ENCODE measurements around the gene PEDS1.

The PEDS1 gene

DNA sequence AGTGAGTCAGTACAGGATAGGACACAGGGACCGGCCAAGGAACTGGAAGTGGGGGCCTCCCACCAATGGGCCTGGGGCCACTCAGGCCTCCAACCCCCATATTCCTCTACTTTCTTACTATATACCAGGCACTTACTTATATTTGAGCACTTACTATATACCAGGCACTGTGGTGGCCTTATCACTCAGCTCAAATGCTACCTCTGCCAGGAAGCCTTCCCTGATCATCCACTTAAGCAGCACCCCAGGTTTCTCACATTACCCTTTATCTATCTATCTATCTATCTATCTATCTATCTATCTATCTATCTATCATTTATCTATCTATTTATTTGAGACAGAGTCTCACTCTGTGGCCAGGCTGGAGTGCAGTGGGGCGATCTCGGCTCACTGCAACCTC lies 28.2 kb downstream of the PEDS1 start:
- peaks cover 0 to 72% of the 10 kb centered on the region in 2 experiments; a peak in 2 of 3 replicates for H3K36me3 ChIP-seq (ENCODE audit: control insufficient read depth in 2 of 2, insufficient read depth in 1 of 2, low read length in 2 of 2)
- H3K9me3 ChIP-seq (ENCODE audit: control insufficient read depth, insufficient read depth, low read depth, low read length): no peaks in the 10 kb centered on the region
- no peak overlapping the region for H3K4me3 ChIP-seq (ENCODE audit: low read depth, low read length)
- ChIA-PET POLR2A (interaction anchor here (1.5 kb wide), 1 partner anchor 10 kb away, joined by 3 read pairs; no protein-coding TSS in a partner anchor), CTCF (interaction anchor here (0.6 kb wide), 1 partner anchor 825 kb away, joined by 3 read pairs; no protein-coding TSS in a partner anchor)
- H3K27ac ChIP-seq (ENCODE audit: extremely low read depth, low read depth, low read length): no peak overlapping the region
- TF ChIP-seq ZNF701 (tag by site-specific recombination; IDR thresholded peaks at IDR 0.05) (no peak), ZNF416 (tag by site-specific recombination; IDR thresholded peaks at IDR 0.05) (no peak), ZNF629 (tag by site-specific recombination; IDR thresholded peaks at IDR 0.05) (no peak), BCL11B (tag by site-specific recombination; IDR thresholded peaks at IDR 0.05; ENCODE audit: low read depth) (no peak), ZNF76 (tag by site-specific recombination; IDR thresholded peaks at IDR 0.05; ENCODE audit: borderline replicate concordance, low read depth) (no peak), GLIS1 (tag by site-specific recombination; IDR thresholded peaks at IDR 0.05) (no peak), ZNF114 (tag by site-specific recombination; IDR thresholded peaks at IDR 0.05) (no peak), KLF9 (tag by site-specific recombination; IDR thresholded peaks at IDR 0.05; ENCODE audit: low read depth) (no peak), ZNF394 (tag by site-specific recombination; IDR thresholded peaks at IDR 0.05; ENCODE audit: borderline replicate concordance) (no peak), ZNF398 (tag by site-specific recombination; IDR thresholded peaks at IDR 0.05) (no peak), ZNF488 (tag by site-specific recombination; IDR thresholded peaks at IDR 0.05) (no peak), ZNF354C (tag by site-specific recombination; IDR thresholded peaks at IDR 0.05; ENCODE audit: borderline replicate concordance, low read depth) (no peak), ZXDB (tag by site-specific recombination; IDR thresholded peaks at IDR 0.05) (no peak), ZNF112 (tag by site-specific recombination; IDR thresholded peaks at IDR 0.05) (no peak)
- TF ChIP-seq, protein P1, sequence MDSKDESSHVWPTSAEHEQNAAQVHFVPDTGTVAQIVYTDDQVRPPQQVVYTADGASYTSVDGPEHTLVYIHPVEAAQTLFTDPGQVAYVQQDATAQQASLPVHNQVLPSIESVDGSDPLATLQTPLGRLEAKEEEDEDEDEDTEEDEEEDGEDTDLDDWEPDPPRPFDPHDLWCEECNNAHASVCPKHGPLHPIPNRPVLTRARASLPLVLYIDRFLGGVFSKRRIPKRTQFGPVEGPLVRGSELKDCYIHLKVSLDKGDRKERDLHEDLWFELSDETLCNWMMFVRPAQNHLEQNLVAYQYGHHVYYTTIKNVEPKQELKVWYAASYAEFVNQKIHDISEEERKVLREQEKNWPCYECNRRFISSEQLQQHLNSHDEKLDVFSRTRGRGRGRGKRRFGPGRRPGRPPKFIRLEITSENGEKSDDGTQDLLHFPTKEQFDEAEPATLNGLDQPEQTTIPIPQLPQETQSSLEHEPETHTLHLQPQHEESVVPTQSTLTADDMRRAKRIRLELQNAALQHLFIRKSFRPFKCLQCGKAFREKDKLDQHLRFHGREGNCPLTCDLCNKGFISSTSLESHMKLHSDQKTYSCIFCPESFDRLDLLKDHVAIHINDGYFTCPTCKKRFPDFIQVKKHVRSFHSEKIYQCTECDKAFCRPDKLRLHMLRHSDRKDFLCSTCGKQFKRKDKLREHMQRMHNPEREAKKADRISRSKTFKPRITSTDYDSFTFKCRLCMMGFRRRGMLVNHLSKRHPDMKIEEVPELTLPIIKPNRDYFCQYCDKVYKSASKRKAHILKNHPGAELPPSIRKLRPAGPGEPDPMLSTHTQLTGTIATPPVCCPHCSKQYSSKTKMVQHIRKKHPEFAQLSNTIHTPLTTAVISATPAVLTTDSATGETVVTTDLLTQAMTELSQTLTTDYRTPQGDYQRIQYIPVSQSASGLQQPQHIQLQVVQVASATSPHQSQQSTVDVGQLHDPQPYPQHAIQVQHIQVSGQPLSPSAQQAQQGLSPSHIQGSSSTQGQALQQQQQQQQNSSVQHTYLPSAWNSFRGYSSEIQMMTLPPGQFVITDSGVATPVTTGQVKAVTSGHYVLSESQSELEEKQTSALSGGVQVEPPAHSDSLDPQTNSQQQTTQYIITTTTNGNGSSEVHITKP (tag by site-specific recombination; IDR thresholded peaks at IDR 0.05): no peak
- TF ChIP-seq, protein P2, sequence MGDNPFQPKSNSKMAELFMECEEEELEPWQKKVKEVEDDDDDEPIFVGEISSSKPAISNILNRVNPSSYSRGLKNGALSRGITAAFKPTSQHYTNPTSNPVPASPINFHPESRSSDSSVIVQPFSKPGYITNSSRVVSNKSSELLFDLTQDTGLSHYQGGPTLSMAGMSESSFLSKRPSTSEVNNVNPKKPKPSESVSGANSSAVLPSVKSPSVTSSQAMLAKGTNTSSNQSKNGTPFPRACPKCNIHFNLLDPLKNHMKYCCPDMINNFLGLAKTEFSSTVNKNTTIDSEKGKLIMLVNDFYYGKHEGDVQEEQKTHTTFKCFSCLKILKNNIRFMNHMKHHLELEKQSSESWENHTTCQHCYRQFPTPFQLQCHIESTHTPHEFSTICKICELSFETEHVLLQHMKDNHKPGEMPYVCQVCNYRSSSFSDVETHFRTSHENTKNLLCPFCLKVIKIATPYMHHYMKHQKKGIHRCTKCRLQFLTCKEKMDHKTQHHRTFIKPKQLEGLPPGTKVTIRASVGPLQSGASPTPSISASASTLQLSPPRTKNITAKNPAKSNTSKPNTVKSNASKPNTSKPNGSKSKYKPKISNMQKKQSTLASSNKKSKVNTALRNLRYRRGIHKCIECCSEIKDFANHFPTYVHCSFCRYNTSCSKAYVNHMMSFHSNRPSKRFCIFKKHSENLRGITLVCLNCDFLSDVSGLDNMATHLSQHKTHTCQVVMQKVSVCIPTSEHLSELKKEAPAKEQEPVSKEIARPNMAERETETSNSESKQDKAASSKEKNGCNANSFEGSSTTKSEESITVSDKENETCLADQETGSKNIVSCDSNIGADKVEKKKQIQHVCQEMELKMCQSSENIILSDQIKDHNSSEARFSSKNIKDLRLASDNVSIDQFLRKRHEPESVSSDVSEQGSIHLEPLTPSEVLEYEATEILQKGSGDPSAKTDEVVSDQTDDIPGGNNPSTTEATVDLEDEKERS (tag by site-specific recombination; IDR thresholded peaks at IDR 0.05): no peak
- no peaks in the 10 kb centered on the region for H3K4me1 ChIP-seq (ENCODE audit: control insufficient read depth, insufficient read depth, low read length)
